Gastrocnemius medialis (tissue), 4 donors: ENCODE measurements around the gene MEGF6.

Experiments used
- CTCF ChIP-seq, 5 experiments: fragments of 450-650 bp in 3 of 5; fragments of 200-600 bp in 2 of 5; sonication (generic) in 2 of 5; IDR thresholded peaks in 4 of 5; conservative IDR thresholded peaks in 1 of 5; 1 replicate in 4 of 5; 2 replicates in 1 of 5; pipeline ENCODE4 v1.5.1; 2016 to 2019; ENCODE audit warnings: antibody characterized with exemption in 5 of 5, mild to moderate bottlenecking in 3 of 5, moderate library complexity in 3 of 5
- POLR2A ChIP-seq, 2 donors: fragments of 450-650 bp; IDR thresholded peaks; one replicate each; pipeline ENCODE4 v1.6.1; 2017; ENCODE audit warnings: antibody characterized with exemption in 2 of 2, mild to moderate bottlenecking in 2 of 2, moderate library complexity in 2 of 2

DNA sequence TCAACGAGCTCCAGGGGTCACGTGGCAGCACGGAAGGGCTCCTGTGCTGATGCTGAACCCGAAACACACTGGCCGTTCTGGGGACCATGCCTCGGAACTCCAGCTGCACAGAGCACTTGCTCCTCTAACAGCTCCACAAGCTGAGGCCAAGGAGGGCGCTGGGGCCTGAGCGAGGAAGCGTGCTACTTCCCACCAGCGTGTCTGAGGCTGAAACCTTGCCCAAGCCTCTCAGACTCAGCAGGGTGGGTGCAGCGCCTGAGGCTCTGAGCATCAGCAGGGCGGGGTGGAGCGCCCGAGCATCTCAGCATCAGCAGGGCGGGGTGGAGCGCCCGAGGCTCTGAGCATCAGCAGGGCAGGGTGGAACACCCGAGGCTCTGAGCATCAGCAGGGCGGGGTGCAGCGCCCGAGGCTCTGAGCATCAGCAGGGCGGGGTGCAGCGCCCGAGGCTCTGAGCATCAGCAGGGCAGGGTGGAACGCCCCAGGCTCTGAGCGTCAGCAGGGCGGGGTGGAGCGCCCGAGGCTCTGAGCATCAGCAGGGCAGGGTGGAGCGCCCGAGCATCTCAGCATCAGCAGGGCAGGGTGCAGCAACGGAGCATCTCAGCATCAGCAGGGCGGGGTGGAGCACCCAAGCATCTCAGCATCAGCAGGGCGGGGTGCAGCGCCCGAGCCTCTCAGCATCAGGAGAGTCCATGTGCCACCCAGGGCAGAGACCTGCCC, 29.0 kb upstream of the MEGF6 start:
- no peak for TF ChIP-seq CTCF (IDR thresholded peaks at IDR 0.05 in 4 of 5, conservative IDR thresholded peaks at IDR 0.05 in 1 of 5)
- no peak for TF ChIP-seq POLR2A (IDR thresholded peaks at IDR 0.05)
